Immature natural killer cell (primary cell): Measurements from ENCODE around the gene TDRD10. TPM values are rescaled to one million over a fixed set of nuclear protein-coding genes. Genes with fewer than 3 reads are reported as not detected.

Source experiments
- DNase-seq, 3 donors: peaks; one replicate each; pipeline ENCODE4 v3.0.0; 2022; ENCODE audit warnings: mixed read lengths in 1 of 3
- H3K27ac Mint-ChIP-seq, 6 donors: one replicate each; pipeline ENCODE4 v1.8.0; 2020; ENCODE audit warnings: mixed read lengths in 6 of 6, mild to moderate bottlenecking in 5 of 6, inconsistent platforms in 4 of 6, moderate library complexity in 3 of 6
- H3K27me3 Mint-ChIP-seq, 3 donors: one replicate each; pipeline ENCODE4 v1.8.0; 2020 to 2021; ENCODE audit warnings: low read depth in 3 of 3, mild to moderate bottlenecking in 3 of 3, mixed read lengths in 3 of 3, moderate library complexity in 3 of 3, inconsistent platforms in 1 of 3
- H3K36me3 Mint-ChIP-seq, 3 donors: one replicate each; pipeline ENCODE4 v1.8.0; 2020; ENCODE audit warnings: mixed read lengths in 3 of 3, inconsistent platforms in 2 of 3, mild to moderate bottlenecking in 2 of 3
- H3K4me1 Mint-ChIP-seq, 2 donors: one replicate each; pipeline ENCODE4 v1.8.0; 2020; ENCODE audit warnings: inconsistent platforms in 2 of 2, mild to moderate bottlenecking in 2 of 2, mixed read lengths in 2 of 2, moderate library complexity in 1 of 2
- H3K4me3 Mint-ChIP-seq, 5 donors: one replicate each; pipeline ENCODE4 v1.8.0; 2020; ENCODE audit warnings: mild to moderate bottlenecking in 5 of 5, mixed read lengths in 5 of 5, inconsistent platforms in 3 of 5, moderate library complexity in 3 of 5
- H3K9me3 Mint-ChIP-seq, 6 donors: one replicate each; pipeline ENCODE4 v1.8.0; 2020; ENCODE audit warnings: mild to moderate bottlenecking in 6 of 6, mixed read lengths in 6 of 6, inconsistent platforms in 4 of 6, moderate library complexity in 3 of 6
- polyA plus RNA-seq, 3 donors: library from polyadenylated mRNA; unstranded; fragments of 300-500 nt; fragmentation: Illumina TruSeq; gene quantifications; one replicate each; pipeline ENCODE4 v1.2.3, GENCODE V29; 2021

Gene TDRD10
- polyA plus RNA-seq = not detected

GRCh38 chr1:154502066-154502743 lies at the start of gene TDRD10, which contains the start of gene SHE:
Gene TDRD10, plus strand, starts transcription at chr1:154502219. Its CDS starts 4,685 bp downstream, at chr1:154506904.
Gene SHE, minus strand, starts transcription at chr1:154502412. Its CDS starts 386 bp downstream, at chr1:154502026.
- peaks cover 0 to 7% (median 0%) of the 10 kb centered on the region in 3 donors for H3K36me3 Mint-ChIP-seq
- peaks cover 12 to 32% (median 23%) of the 10 kb centered on the region in 3 donors for H3K27me3 Mint-ChIP-seq
- H3K9me3 Mint-ChIP-seq = peaks cover 0 to 2% (median 0%) of the 10 kb centered on the region in 6 donors
- peak; percentile 17 to 27 (median 20) for DNase-seq
- H3K4me3 Mint-ChIP-seq = peak within 1 kb of the TSS; percentile 54 to 83 (median 65)
- no peak within 1 kb of the TSS for H3K27ac Mint-ChIP-seq
- H3K4me1 Mint-ChIP-seq = peaks cover 21 to 31% of the 10 kb centered on the region in 2 donors

- Mint-ChIP-seq H3K36me3 (no peaks in the 10 kb centered on the region), H3K4me3 (no peak overlapping the region), H3K27ac (no peak overlapping the region), H3K9me3 (peaks cover 0 to 1% (median 0%) of the 10 kb centered on the region in 6 donors), H3K27me3 (peaks cover 7 to 8% (median 8%) of the 10 kb centered on the region in 3 donors), H3K4me1 (no peaks in the 10 kb centered on the region)
- DNase-seq = no peak
These were observed 48.9 kb upstream of the TDRD10 start for GRCh38 chr1:154453161-154453560.

- H3K36me3 Mint-ChIP-seq = no peaks in the 10 kb centered on the region
- no peaks in the 10 kb centered on the region for H3K4me1 Mint-ChIP-seq
- DNase-seq = no peak
- H3K27me3 Mint-ChIP-seq = peaks cover 8 to 9% (median 8%) of the 10 kb centered on the region in 3 donors
- no peak overlapping the region for H3K4me3 Mint-ChIP-seq
- H3K27ac Mint-ChIP-seq = no peak overlapping the region
- peaks cover 0 to 1% (median 0%) of the 10 kb centered on the region in 6 donors for H3K9me3 Mint-ChIP-seq
These were observed 48.3 kb upstream of the TDRD10 start for GRCh38 chr1:154453574-154454352.

- Mint-ChIP-seq H3K4me1 (no peaks in the 10 kb centered on the region), H3K27me3 (peaks cover 5 to 9% (median 8%) of the 10 kb centered on the region in 3 donors), H3K27ac (no peak overlapping the region), H3K36me3 (no peaks in the 10 kb centered on the region), H3K9me3 (peaks cover 0 to 1% (median 0%) of the 10 kb centered on the region in 6 donors), H3K4me3 (no peak overlapping the region)
- DNase-seq = no peak
These were observed 47.5 kb upstream of the TDRD10 start for GRCh38 chr1:154454386-154455120.

- H3K4me3 Mint-ChIP-seq = no peak overlapping the region
- peaks cover 2 to 5% (median 3%) of the 10 kb centered on the region in 3 donors for H3K27me3 Mint-ChIP-seq
- no peaks in the 10 kb centered on the region for H3K4me1 Mint-ChIP-seq
- no peaks in the 10 kb centered on the region for H3K36me3 Mint-ChIP-seq
- H3K9me3 Mint-ChIP-seq = peaks cover 0 to 1% (median 0%) of the 10 kb centered on the region in 6 donors
- no peak for DNase-seq
- H3K27ac Mint-ChIP-seq = no peak overlapping the region
These were observed 45.4 kb upstream of the TDRD10 start for GRCh38 chr1:154456631-154457030.

GRCh38 chr1:154459080-154459479 lies 42.9 kb upstream of the TDRD10 start:
- H3K4me3 Mint-ChIP-seq = no peak overlapping the region
- DNase-seq = no peak
- H3K9me3 Mint-ChIP-seq = peaks cover 0 to 1% (median 0%) of the 10 kb centered on the region in 6 donors
- no peaks in the 10 kb centered on the region for H3K36me3 Mint-ChIP-seq
- H3K27me3 Mint-ChIP-seq = peaks cover 1 to 3% (median 2%) of the 10 kb centered on the region in 3 donors
- H3K4me1 Mint-ChIP-seq = peaks cover 8 to 12% of the 10 kb centered on the region in 2 donors
- H3K27ac Mint-ChIP-seq = no peak overlapping the region

GRCh38 chr1:154460695-154461260 lies 41.2 kb upstream of the TDRD10 start:
- H3K27ac Mint-ChIP-seq = no peak overlapping the region

GRCh38 chr1:154463512-154463990 lies 38.5 kb upstream of the TDRD10 start:
- H3K27me3 Mint-ChIP-seq = peaks cover 0 to 3% (median 1%) of the 10 kb centered on the region in 3 donors
- H3K4me3 Mint-ChIP-seq = peak overlapping the region in 4 of 5 donors; percentile 44 to 83 (median 54)
- no peaks in the 10 kb centered on the region for H3K36me3 Mint-ChIP-seq
- H3K27ac Mint-ChIP-seq = peak overlapping the region in 3 of 6 donors; percentile 72 to 89 (median 74)
- DNase-seq = peak in 2 of 3 donors; percentile 15 to 46
- peaks cover 13 to 38% of the 10 kb centered on the region in 2 donors for H3K4me1 Mint-ChIP-seq
- H3K9me3 Mint-ChIP-seq = no peaks in the 10 kb centered on the region

More at GRCh38 chr1:154460695-154461260, 41.2 kb upstream of the TDRD10 start:
- H3K36me3 Mint-ChIP-seq = no peaks in the 10 kb centered on the region
- peaks cover 11 to 22% of the 10 kb centered on the region in 2 donors for H3K4me1 Mint-ChIP-seq
- no peak overlapping the region for H3K4me3 Mint-ChIP-seq
- peaks cover 0 to 1% (median 0%) of the 10 kb centered on the region in 6 donors for H3K9me3 Mint-ChIP-seq
- DNase-seq = no peak
- peaks cover 0 to 5% (median 0%) of the 10 kb centered on the region in 3 donors for H3K27me3 Mint-ChIP-seq

GRCh38 chr1:154465621-154466195 lies 36.3 kb upstream of the TDRD10 start:
- H3K4me1 Mint-ChIP-seq = peaks cover 13 to 38% of the 10 kb centered on the region in 2 donors
- no peak for DNase-seq
- H3K27me3 Mint-ChIP-seq = peaks cover 1 to 3% (median 2%) of the 10 kb centered on the region in 3 donors
- peak overlapping the region in 2 of 5 donors; percentile 4 to 19 for H3K4me3 Mint-ChIP-seq
- H3K27ac Mint-ChIP-seq = peak overlapping the region in 3 of 6 donors; percentile 21 to 93 (median 40)
- no peaks in the 10 kb centered on the region for H3K9me3 Mint-ChIP-seq
- no peaks in the 10 kb centered on the region for H3K36me3 Mint-ChIP-seq

- peaks cover 1 to 3% (median 2%) of the 10 kb centered on the region in 3 donors for H3K27me3 Mint-ChIP-seq
- H3K4me1 Mint-ChIP-seq = peaks cover 13 to 38% of the 10 kb centered on the region in 2 donors
- H3K4me3 Mint-ChIP-seq = peak overlapping the region in 2 of 5 donors; percentile 4 to 19
- no peaks in the 10 kb centered on the region for H3K9me3 Mint-ChIP-seq
- DNase-seq = no peak
- peak overlapping the region in 3 of 6 donors; percentile 21 to 93 (median 40) for H3K27ac Mint-ChIP-seq
- H3K36me3 Mint-ChIP-seq = no peaks in the 10 kb centered on the region
These were observed 35.8 kb upstream of the TDRD10 start for GRCh38 chr1:154466206-154466605.

GRCh38 chr1:154466921-154467417 lies 35.0 kb upstream of the TDRD10 start:
- H3K27me3 Mint-ChIP-seq = peaks cover 1 to 3% (median 2%) of the 10 kb centered on the region in 3 donors
- no peaks in the 10 kb centered on the region for H3K36me3 Mint-ChIP-seq
- no peaks in the 10 kb centered on the region for H3K9me3 Mint-ChIP-seq
- peak overlapping the region in 1 of 5 donors; percentile 29 for H3K4me3 Mint-ChIP-seq
- DNase-seq = no peak
- H3K27ac Mint-ChIP-seq = peak overlapping the region in 2 of 6 donors; percentile 46 to 84
- H3K4me1 Mint-ChIP-seq = peaks cover 13 to 38% of the 10 kb centered on the region in 2 donors

GRCh38 chr1:154467434-154468102 lies 34.5 kb upstream of the TDRD10 start:
- H3K4me3 Mint-ChIP-seq = peak overlapping the region in 1 of 5 donors; percentile 43
- DNase-seq = peak in 1 of 3 donors; percentile 22

More at GRCh38 chr1:154467434-154468102, 34.5 kb upstream of the TDRD10 start:
- peaks cover 13 to 38% of the 10 kb centered on the region in 2 donors for H3K4me1 Mint-ChIP-seq
- H3K27ac Mint-ChIP-seq = peak overlapping the region in 2 of 6 donors; percentile 57 to 84
- H3K9me3 Mint-ChIP-seq = no peaks in the 10 kb centered on the region
- H3K27me3 Mint-ChIP-seq = peaks cover 1 to 3% (median 2%) of the 10 kb centered on the region in 3 donors
- H3K36me3 Mint-ChIP-seq = no peaks in the 10 kb centered on the region
